Stimulated activated CD8-positive, alpha-beta memory T cell treated with anti-CD3 and anti-CD28 coated beads, Interleukin-15, amount 100 ng/mL, for 4 hours (primary cell): ENCODE measurements around the gene SEC62.

Source experiments
- DNase-seq, 2 donors: peaks; one replicate each; pipeline ENCODE4 v3.0.0-alpha.2; 2020; ENCODE audit warnings: low read depth in 2 of 2

The SEC62 gene

GRCh38 chr3:169966951-169967915 lies 626 bp downstream of the SEC62 start:
- no peak for DNase-seq

- no peak for DNase-seq
These were observed 1.7 kb downstream of the SEC62 start for GRCh38 chr3:169968224-169968885.

- no peak for DNase-seq
These were observed 2.8 kb downstream of the SEC62 start for GRCh38 chr3:169969174-169970095.

- no peak for DNase-seq
These were observed 4.2 kb downstream of the SEC62 start for GRCh38 chr3:169970847-169971246.

GRCh38 chr3:169971522-169971921 lies 4.9 kb downstream of the SEC62 start:
- no peak for DNase-seq

GRCh38 chr3:169980055-169980454 lies 13.4 kb downstream of the SEC62 start:
- DNase-seq = no peak

- no peak for DNase-seq
These were observed 17.7 kb downstream of the SEC62 start for GRCh38 chr3:169984292-169984691.

- no peak for DNase-seq
These were observed 23.8 kb downstream of the SEC62 start for GRCh38 chr3:169990431-169990830.

- no peak for DNase-seq
These were observed 25.5 kb downstream of the SEC62 start for GRCh38 chr3:169992156-169992555.

GRCh38 chr3:169992781-169993180 lies 26.2 kb downstream of the SEC62 start:
- DNase-seq = no peak

- DNase-seq = no peak
These were observed 27.2 kb downstream of the SEC62 start for GRCh38 chr3:169993761-169994160.

GRCh38 chr3:169996063-169996462 lies 29.5 kb downstream of the SEC62 start:
- DNase-seq = no peak

- DNase-seq = no peak
These were observed 32.1 kb downstream of the SEC62 start for GRCh38 chr3:169998668-169999131.

- DNase-seq = no peak
These were observed 32.8 kb downstream of the SEC62 start for GRCh38 chr3:169999433-169999832.

GRCh38 chr3:170000051-170000450 lies 33.4 kb downstream of the SEC62 start:
- no peak for DNase-seq

- no peak for DNase-seq
These were observed 35.6 kb downstream of the SEC62 start for GRCh38 chr3:170002231-170002630.

- no peak for DNase-seq
These were observed 36.3 kb downstream of the SEC62 start for GRCh38 chr3:170002879-170003278.

GRCh38 chr3:170003881-170004356 lies 37.3 kb downstream of the SEC62 start:
- DNase-seq = no peak

- no peak for DNase-seq
These were observed 40.5 kb downstream of the SEC62 start for GRCh38 chr3:170007031-170007663.

GRCh38 chr3:170010498-170010897 lies 43.9 kb downstream of the SEC62 start:
- DNase-seq = no peak
